Endothelial cell (in vitro differentiated cells): ENCODE measurements around the gene ITGBL1. TPM values are rescaled to one million over a fixed set of nuclear protein-coding genes. Genes with fewer than 3 reads are reported as not detected.

Source experiments
- DNase-seq: peaks from one replicate; pipeline ENCODE4 v3.0.0; 2021; ENCODE audit warnings: low spot score
- H3K27ac Mint-ChIP-seq: one replicate; pipeline ENCODE4 v1.8.0; 2021; ENCODE audit warnings: mixed read lengths, inconsistent platforms; ENCODE audit not compliant: unreplicated experiment
- H3K27me3 Mint-ChIP-seq: one replicate; pipeline ENCODE4 v1.8.0; 2021; ENCODE audit warnings: mild to moderate bottlenecking, moderate library complexity, mixed read lengths, inconsistent platforms; ENCODE audit not compliant: unreplicated experiment
- H3K36me3 Mint-ChIP-seq: one replicate; pipeline ENCODE4 v1.8.0; 2021; ENCODE audit warnings: mild to moderate bottlenecking, low read depth, mixed read lengths, inconsistent platforms; ENCODE audit not compliant: unreplicated experiment
- H3K4me1 Mint-ChIP-seq: one replicate; pipeline ENCODE4 v1.8.0; 2021; ENCODE audit warnings: mild to moderate bottlenecking, mixed read lengths, inconsistent platforms; ENCODE audit not compliant: unreplicated experiment
- H3K4me3 Mint-ChIP-seq: one replicate; pipeline ENCODE4 v1.8.0; 2021; ENCODE audit warnings: mild to moderate bottlenecking, mixed read lengths, inconsistent platforms; ENCODE audit not compliant: unreplicated experiment
- H3K9me3 Mint-ChIP-seq: one replicate; pipeline ENCODE4 v1.8.0; 2021; ENCODE audit warnings: mixed read lengths, inconsistent platforms; ENCODE audit not compliant: unreplicated experiment
- total RNA-seq: library from RNA; stranded (reverse); fragmentation: NEBNext Ultra II Directional; extraction: Animal tissue kit (Norgen Biotek cat#: 25700); gene quantifications from one replicate; pipeline ENCODE4 v1.2.1, GENCODE V29; 2021; ENCODE audit not compliant: unreplicated experiment
- TF ChIP-seq, protein P1 (sequence below): fragments of 200-600 bp; sonication (generic); IDR thresholded peaks from one replicate; pipeline ENCODE4 v1.5.0; 2021; ENCODE audit warnings: antibody characterized with exemption; ENCODE audit not compliant: unreplicated experiment

ITGBL1 gene
- total RNA-seq, 1 donor from 2014 or later, result not detected

GRCh38 chr13:101728615-101729014 lies 276.1 kb downstream of the ITGBL1 start:
- no peak overlapping the region for H3K4me3 Mint-ChIP-seq
- no peak overlapping the region for H3K27ac Mint-ChIP-seq
- H3K27me3 Mint-ChIP-seq, result no peaks in the 10 kb centered on the region
- H3K36me3 Mint-ChIP-seq, result no peaks in the 10 kb centered on the region
- H3K9me3 Mint-ChIP-seq, result no peaks in the 10 kb centered on the region
- no peak for DNase-seq
- TF ChIP-seq, protein P1, sequence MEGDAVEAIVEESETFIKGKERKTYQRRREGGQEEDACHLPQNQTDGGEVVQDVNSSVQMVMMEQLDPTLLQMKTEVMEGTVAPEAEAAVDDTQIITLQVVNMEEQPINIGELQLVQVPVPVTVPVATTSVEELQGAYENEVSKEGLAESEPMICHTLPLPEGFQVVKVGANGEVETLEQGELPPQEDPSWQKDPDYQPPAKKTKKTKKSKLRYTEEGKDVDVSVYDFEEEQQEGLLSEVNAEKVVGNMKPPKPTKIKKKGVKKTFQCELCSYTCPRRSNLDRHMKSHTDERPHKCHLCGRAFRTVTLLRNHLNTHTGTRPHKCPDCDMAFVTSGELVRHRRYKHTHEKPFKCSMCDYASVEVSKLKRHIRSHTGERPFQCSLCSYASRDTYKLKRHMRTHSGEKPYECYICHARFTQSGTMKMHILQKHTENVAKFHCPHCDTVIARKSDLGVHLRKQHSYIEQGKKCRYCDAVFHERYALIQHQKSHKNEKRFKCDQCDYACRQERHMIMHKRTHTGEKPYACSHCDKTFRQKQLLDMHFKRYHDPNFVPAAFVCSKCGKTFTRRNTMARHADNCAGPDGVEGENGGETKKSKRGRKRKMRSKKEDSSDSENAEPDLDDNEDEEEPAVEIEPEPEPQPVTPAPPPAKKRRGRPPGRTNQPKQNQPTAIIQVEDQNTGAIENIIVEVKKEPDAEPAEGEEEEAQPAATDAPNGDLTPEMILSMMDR, result no peak
- no peaks in the 10 kb centered on the region for H3K4me1 Mint-ChIP-seq

DNA sequence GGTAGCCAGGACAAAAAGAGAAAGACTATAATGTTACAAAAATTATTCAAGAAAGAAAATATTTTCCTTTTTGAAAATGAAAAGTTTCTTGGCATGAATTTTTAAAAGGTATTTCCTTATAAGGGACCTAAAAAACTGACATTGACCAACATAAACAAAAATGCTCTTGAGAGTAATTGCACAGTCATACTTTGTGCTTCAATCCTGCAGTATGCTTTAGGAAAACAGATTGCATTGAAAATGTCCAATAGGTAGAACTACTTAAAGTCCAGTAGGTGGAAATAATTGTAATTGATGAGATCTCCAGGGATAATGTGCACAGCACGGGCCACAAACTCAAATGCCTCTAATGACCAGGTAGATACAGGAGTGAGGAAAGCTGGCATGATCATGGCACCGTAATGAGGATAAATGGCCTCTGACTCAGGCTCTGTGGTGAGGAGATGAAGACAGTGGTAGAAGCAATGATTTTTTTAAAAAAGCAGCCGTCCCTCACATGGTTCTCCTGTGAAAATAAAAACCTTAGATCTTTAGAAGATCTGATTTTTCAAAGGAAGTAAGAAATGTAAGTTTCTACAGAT lies 278.0 kb downstream of the ITGBL1 start:
- Mint-ChIP-seq H3K27ac (no peak overlapping the region), H3K36me3 (no peaks in the 10 kb centered on the region), H3K9me3 (no peaks in the 10 kb centered on the region), H3K4me1 (no peaks in the 10 kb centered on the region), H3K27me3 (no peaks in the 10 kb centered on the region), H3K4me3 (no peak overlapping the region)
- DNase-seq, result no peak
- TF ChIP-seq, protein P1, result no peak

GRCh38 chr13:101736566-101736965 lies 284.1 kb downstream of the ITGBL1 start:
- DNase-seq, result no peak
- Mint-ChIP-seq H3K36me3 (no peaks in the 10 kb centered on the region), H3K9me3 (no peaks in the 10 kb centered on the region), H3K4me1 (no peaks in the 10 kb centered on the region), H3K4me3 (no peak overlapping the region), H3K27ac (no peak overlapping the region), H3K27me3 (no peaks in the 10 kb centered on the region)
- TF ChIP-seq, protein P1, result no peak

GRCh38 chr13:101738336-101738735 lies 285.9 kb downstream of the ITGBL1 start:
- H3K27me3 Mint-ChIP-seq, result no peaks in the 10 kb centered on the region
- no peaks in the 10 kb centered on the region for H3K36me3 Mint-ChIP-seq
- TF ChIP-seq, protein P1, result no peak
- no peak overlapping the region for H3K4me3 Mint-ChIP-seq
- no peaks in the 10 kb centered on the region for H3K4me1 Mint-ChIP-seq
- H3K27ac Mint-ChIP-seq, result no peak overlapping the region
- no peak for DNase-seq
- H3K9me3 Mint-ChIP-seq, result no peaks in the 10 kb centered on the region

DNA sequence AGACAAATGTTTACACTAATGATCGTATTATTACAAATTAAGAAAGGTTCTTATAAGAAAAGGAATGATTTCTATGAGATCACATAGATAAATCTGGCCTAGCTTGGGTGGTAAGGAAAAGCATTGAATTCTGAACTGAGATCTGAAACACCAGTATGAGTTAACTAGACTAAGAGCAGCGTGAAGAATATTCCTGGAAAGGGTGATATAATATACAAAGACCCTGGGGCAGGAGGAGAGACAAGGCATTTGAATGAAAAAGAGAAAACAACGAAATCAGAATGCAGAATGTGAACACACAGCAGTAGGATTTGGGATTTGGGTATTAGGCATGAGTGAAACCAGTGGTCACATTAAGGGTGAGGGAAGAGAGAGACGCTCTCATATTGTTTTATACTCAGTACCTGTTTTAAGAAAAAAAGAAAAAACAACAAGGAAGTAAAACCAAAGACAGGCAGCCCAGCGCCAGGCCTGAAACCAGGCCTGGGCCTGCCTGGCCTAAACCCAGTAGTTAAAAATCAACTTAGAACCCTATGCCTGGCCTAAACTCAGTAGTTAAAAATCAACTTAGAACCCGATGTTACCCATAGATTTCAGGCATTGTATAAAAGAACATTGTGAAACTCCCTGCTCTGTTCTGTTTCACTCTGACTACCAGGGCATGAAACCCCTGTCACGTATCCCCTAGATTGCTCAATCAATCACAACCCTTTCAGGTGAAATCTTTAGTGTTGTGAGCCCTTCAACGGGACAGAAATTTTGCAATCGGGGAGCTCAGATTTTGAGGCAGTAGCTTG lies 287.1 kb downstream of the ITGBL1 start:
- TF ChIP-seq, protein P1, result no peak
- Mint-ChIP-seq H3K36me3 (no peaks in the 10 kb centered on the region), H3K27me3 (no peaks in the 10 kb centered on the region), H3K4me3 (no peak overlapping the region), H3K27ac (no peak overlapping the region), H3K4me1 (no peaks in the 10 kb centered on the region), H3K9me3 (no peaks in the 10 kb centered on the region)
- DNase-seq, result no peak
